GM12891 (cell line): ENCODE measurements around the gene LMO7.

Source experiments
- POLR2A ChIP-seq: IDR thresholded peaks from 2 replicates; pipeline ENCODE4 v1.6.1; 2011; ENCODE audit warnings: low read depth, low read length, control low read depth
- POLR2AphosphoS5 ChIP-seq: IDR thresholded peaks from 2 replicates; pipeline ENCODE4 v1.6.1; 2011; ENCODE audit warnings: low read depth, low read length, control low read depth
- POU2F2 ChIP-seq: IDR thresholded peaks from 2 replicates; pipeline ENCODE4 v1.6.1; 2011; ENCODE audit warnings: low read depth, mild to moderate bottlenecking, control low read depth, low read length, moderate library complexity
- SPI1 ChIP-seq: IDR thresholded peaks from 2 replicates; pipeline ENCODE4 v1.6.1; 2011; ENCODE audit warnings: low read depth, low read length, control low read depth

DNA sequence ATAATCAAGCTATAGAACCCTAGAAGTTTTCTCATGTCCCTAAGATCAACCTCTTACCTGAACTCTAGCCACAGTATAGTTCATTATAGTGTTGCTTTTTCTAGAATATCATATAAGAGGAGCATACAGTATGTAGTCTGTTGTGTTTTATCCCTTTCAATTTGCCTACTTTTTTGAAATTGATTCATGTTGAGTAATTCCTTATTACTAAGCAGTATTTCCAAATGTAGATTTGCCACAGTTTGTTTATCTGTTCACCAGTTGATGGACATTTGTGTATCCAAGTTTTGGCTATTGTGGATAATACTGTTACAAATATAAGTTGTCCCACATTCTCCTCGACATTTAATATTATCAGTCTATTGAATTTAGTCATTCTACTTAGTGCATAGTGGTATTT, 138.0 kb downstream of the LMO7 start:
- no peak for TF ChIP-seq POLR2AphosphoS5
- TF ChIP-seq POLR2A: no peak
- TF ChIP-seq SPI1: no peak
- TF ChIP-seq POU2F2: no peak
